GM12801 (cell line): ENCODE data around the gene AFAP1.

Experiments
- CTCF ChIP-seq: IDR thresholded peaks from one replicate; pipeline ENCODE4 v1.5.1; 2011; ENCODE audit warnings: control low read depth; ENCODE audit not compliant: insufficient read length; ENCODE audit errors: extremely low read depth

Gene AFAP1

GRCh38 chr4:7967501-7968261 is 28.0 kb upstream of the AFAP1 start:
- no peak for TF ChIP-seq CTCF

GRCh38 chr4:7967063-7967440 is 27.4 kb upstream of the AFAP1 start:
- no peak for TF ChIP-seq CTCF

- TF ChIP-seq CTCF = no peak
Measured at GRCh38 chr4:7966281-7967062, 26.8 kb upstream of the AFAP1 start.

- no peak for TF ChIP-seq CTCF
Measured at GRCh38 chr4:7964890-7965662, 25.4 kb upstream of the AFAP1 start.

- no peak for TF ChIP-seq CTCF
Measured at GRCh38 chr4:7964459-7964858, 24.8 kb upstream of the AFAP1 start.

- no peak for TF ChIP-seq CTCF
Measured at GRCh38 chr4:7963691-7964090, 24.0 kb upstream of the AFAP1 start.
